ENCODE results near the gene MTMR2.

GRCh38 chr11:95924414-95924760 lies 480 bp upstream of the MTMR2 start:
- TF ChIP-seq CTCF (IDR thresholded peaks at IDR 0.05 in 8 of 11, conservative IDR thresholded peaks at IDR 0.05 in 3 of 11) (no peak), POLR2A (IDR thresholded peaks at IDR 0.05) (no peak)
